Measurements from ENCODE around the gene JARID2. TPM values are rescaled to one million over a fixed set of nuclear protein-coding genes. Genes with fewer than 3 reads are reported as not detected.
A peak's percentile ranks its signal among the peaks of the same experiment; 100 is the strongest.

The JARID2 gene
- total and polyA plus RNA-seq, 2 of the 8 experiments (the other 6 are each of a cell fraction or from before 2014, with no cell fraction given) = 60.1 to 239 TPM

- Histone ChIP-seq H2BK120ac (replicated peaks; ENCODE audit: low read depth, low read length) (no peak overlapping the region), H3K23me2 (ENCODE audit: low read depth, low read length) (no peaks in the 10 kb centered on the region), H3K23ac (ENCODE audit: insufficient read length) (no peak overlapping the region), H3K4me1 (replicated peaks in 1 of 4; ENCODE audit: control insufficient read depth in 3 of 4, insufficient read depth in 4 of 4, low read length in 3 of 4) (peaks cover 10 to 29% (median 21%) of the 10 kb centered on the region in 4 experiments), H3K27ac (ENCODE audit: low read depth, low read length) (no peak overlapping the region), H4K5ac (ENCODE audit: insufficient read length, low read depth, low read length) (no peak overlapping the region), H3K9me3 (ENCODE audit: insufficient read depth in 2 of 2, low read depth in 1 of 2, low read length in 1 of 2) (no peaks in the 10 kb centered on the region), H3K79me2 (ENCODE audit: control insufficient read depth in 1 of 2, insufficient read depth in 2 of 2, low read length in 2 of 2) (peaks cover 55 to 100% of the 10 kb centered on the region in 2 experiments), H4K8ac (ENCODE audit: extremely low read depth, insufficient read depth, low read length) (no peak overlapping the region), H2AK5ac (ENCODE audit: low read depth, low read length) (no peak overlapping the region), H3K4me2 (ENCODE audit: insufficient read depth in 1 of 2, low read depth in 2 of 2, low read length in 2 of 2) (no peak overlapping the region; a peak in 1 of 4 replicates), H3K9ac (replicated peaks in 1 of 4; ENCODE audit: extremely low read depth in 1 of 4, low read depth in 3 of 4, low read length in 3 of 4) (no peak overlapping the region; a peak in 1 of 7 replicates), H4K91ac (replicated peaks; ENCODE audit: insufficient read length, low read length) (no peak overlapping the region), H3K4ac (replicated peaks; ENCODE audit: insufficient read length, low read depth, low read length) (no peak overlapping the region), H2AFZ (ENCODE audit: low read length) (no peak overlapping the region), H2BK5ac (ENCODE audit: low read depth, low read length) (no peak overlapping the region), H2BK20ac (ENCODE audit: low read length) (no peak overlapping the region), H3K27me3 (replicated peaks in 1 of 4; ENCODE audit: control insufficient read depth in 3 of 4, extremely low read depth in 1 of 4, insufficient read depth in 3 of 4, low read length in 3 of 4) (no peaks in the 10 kb centered on the region), H3K4me3 (ENCODE audit: extremely low read depth in 1 of 4, insufficient read depth in 2 of 4, low read depth in 3 of 4, low read length in 4 of 4) (no peak overlapping the region), H2BK15ac (ENCODE audit: low read length) (no peak overlapping the region), H3K56ac (replicated peaks; ENCODE audit: insufficient read length, low read depth, low read length) (no peak overlapping the region), H3K14ac (ENCODE audit: insufficient read length) (no peak overlapping the region), H3K36me3 (ENCODE audit: control insufficient read depth in 2 of 4, insufficient read depth in 4 of 4, low read length in 3 of 4) (peaks cover 0 to 6% (median 0%) of the 10 kb centered on the region in 4 experiments; a peak in 1 of 8 replicates), H3K18ac (ENCODE audit: extremely low read depth, low read length) (no peak overlapping the region), H3K79me1 (ENCODE audit: low read depth, low read length) (peaks cover 32% of the 10 kb centered on the region), H4K20me1 (replicated peaks in 1 of 2; ENCODE audit: control insufficient read depth in 1 of 2, insufficient read depth in 2 of 2, low read length in 2 of 2) (peaks cover 42 to 75% of the 10 kb centered on the region in 2 experiments), H2BK12ac (ENCODE audit: low read depth, low read length) (no peak overlapping the region)
- FAIRE-seq = no peak
- 82% methylated on average over 3 of the region's 3 CpGs; no CpG with 5 or more reads in 1 of the 2 experiments for WGBS, 2 experiments (ENCODE audit: extremely low coverage in 1 of 2, insufficient coverage in 1 of 2, insufficient read length in 1 of 2, insufficient replicate concordance in 2 of 2, low coverage in 1 of 2, low lambda C conversion rate in 2 of 2, missing lambda C conversion rate in 1 of 2)
- ChIA-PET CTCF (ENCODE audit: partially characterized antibody) (interaction anchor here (0.6 to 2.8 kb wide), 7 partner anchors 13 to 1310 kb away, joined by 3 to 12 read pairs (median 3); no protein-coding TSS in a partner anchor), POLR2A (ENCODE audit: partially characterized antibody) (interaction anchor here (1.0 kb wide), 1 partner anchor 16 kb away, joined by 6 read pairs; no protein-coding TSS in a partner anchor)
- TF ChIP-seq TEAD4 (IDR thresholded peaks at IDR 0.05; ENCODE audit: low read depth, low read length) = no peak
- TF ChIP-seq POLR2AphosphoS5 (IDR thresholded peaks at IDR 0.05; ENCODE audit: low read depth, low read length) = 0 out of 2 replicates have a peak, but pooled peaks have one; percentile 41
- no peak for TF ChIP-seq SP2 (IDR thresholded peaks at IDR 0.05; ENCODE audit: low read length)
- no peak for DNase-seq (ENCODE audit: low read depth in 1 of 2, low spot score in 2 of 2)
Measured at GRCh38 chr6:15439410-15440025, 193.6 kb downstream of the JARID2 start.
